PC-3 (cell line): ENCODE measurements around the gene F12. TPM values are rescaled to one million over a fixed set of nuclear protein-coding genes. Genes with fewer than 3 reads are reported as not detected.

Experiments
- ATAC-seq: fragments of 200-7000 bp; cut with Tn5 transposase; 2 replicates; pipeline ENCODE4 v1.9.1; 2020; ENCODE audit warnings: mild to moderate bottlenecking, moderate library complexity
- BruUV-seq: library from RNA; stranded (reverse); fragments of 400-500 nt; replicated peaks from 2 replicates; lab custom pipeline; 2021; lab: Mats Ljungman, UMichigan
- CTCF ChIA-PET: fragments of 300-600 bp; sonication (Branson Sonifier 250); formaldehyde crosslinking; loops from one replicate; lab custom pipeline; 2022; ENCODE audit warnings: antibody characterized with exemption; lab: Charles Lee
- POLR2A ChIA-PET: fragments of 300-600 bp; sonication (Branson Sonifier 250); formaldehyde crosslinking; loops from one replicate; lab custom pipeline; 2022; ENCODE audit warnings: antibody characterized with exemption; ENCODE audit not compliant: unreplicated experiment; lab: Charles Lee
- DNase-seq: peaks from one replicate; pipeline ENCODE4 v3.0.0-alpha.2; 2015
- H2AFZ ChIP-seq: fragments of 300-600 bp; sonication (generic); 2 replicates; pipeline ENCODE4 v1.6.0; 2016; ENCODE audit warnings: antibody characterized with exemption, low read length
- H3F3A ChIP-seq: fragments of 300-600 bp; sonication (generic); one replicate; pipeline ENCODE4 v1.6.0; 2017; ENCODE audit warnings: antibody characterized with exemption, low read length, control low read depth, mild to moderate bottlenecking; ENCODE audit not compliant: unreplicated experiment
- H3K27ac ChIP-seq: fragments of 300-600 bp; sonication (generic); 2 replicates; pipeline ENCODE4 v1.5.1; 2016; ENCODE audit warnings: mild to moderate bottlenecking, low read length
- H3K27me3 ChIP-seq: fragments of 300-600 bp; sonication (generic); 2 replicates; pipeline ENCODE4 v1.6.1; 2016; ENCODE audit warnings: low read length, mixed read lengths
- H3K36me3 ChIP-seq: fragments of 300-600 bp; sonication (generic); 2 replicates; pipeline ENCODE4 v1.6.1; 2016; ENCODE audit warnings: low read depth, mixed run types, low read length, mixed read lengths
- H3K4me1 ChIP-seq: fragments of 300-600 bp; sonication (generic); 2 replicates; pipeline ENCODE4 v1.5.1; 2016; ENCODE audit warnings: low read length; ENCODE audit not compliant: insufficient read depth
- H3K4me2 ChIP-seq: fragments of 300-600 bp; sonication (generic); 2 replicates; pipeline ENCODE4 v1.6.0; 2016; ENCODE audit warnings: low read length
- H3K4me3 ChIP-seq: fragments of 300-600 bp; sonication (generic); 2 replicates; pipeline ENCODE4 v1.5.1; 2016; ENCODE audit warnings: mild to moderate bottlenecking, low read length, mixed read lengths
- H3K79me2 ChIP-seq: fragments of 300-600 bp; sonication (generic); 2 replicates; pipeline ENCODE4 v1.6.1; 2017; ENCODE audit warnings: low read length, mixed read lengths
- H3K9ac ChIP-seq: fragments of 300-600 bp; sonication (generic); 2 replicates; pipeline ENCODE4 v1.6.0; 2016; ENCODE audit warnings: mild to moderate bottlenecking, low read length
- H3K9me2 ChIP-seq: fragments of 300-600 bp; sonication (generic); replicated peaks from 2 replicates; pipeline ENCODE4 v1.6.1; 2016; ENCODE audit warnings: mixed run types, low read length, mixed read lengths
- H3K9me3 ChIP-seq: fragments of 300-600 bp; sonication (generic); 2 replicates; pipeline ENCODE4 v1.6.1; 2016; ENCODE audit warnings: low read length, mixed read lengths
- H4K20me1 ChIP-seq: fragments of 300-600 bp; sonication (generic); 2 replicates; pipeline ENCODE4 v1.6.1; 2016; ENCODE audit warnings: low read length, mixed read lengths
- EZH2 ChIP-seq: fragments of 300-600 bp; sonication (generic); IDR thresholded peaks from one replicate; pipeline ENCODE4 v1.6.1; 2017; ENCODE audit warnings: antibody characterized with exemption, mild to moderate bottlenecking, low read length; ENCODE audit not compliant: unreplicated experiment
- EZH2phosphoT487 ChIP-seq: fragments of 300-600 bp; sonication (generic); IDR thresholded peaks from 2 replicates; pipeline ENCODE4 v1.6.1; 2018; ENCODE audit warnings: mild to moderate bottlenecking, antibody characterized with exemption, low read length, borderline replicate concordance
- intact Hi-C: fragments of 100-400 bp; cut with micrococcal nuclease; formaldehyde crosslinking; loops from 2 replicates; pipeline ENCODE4 v1.9.0; 2023
- total RNA-seq: library from RNA; depleted of rRNA; stranded (reverse); fragments of >200 nt; gene quantifications from 2 replicates; pipeline ENCODE4 v1.2.3, GENCODE V29; 2014
- TF ChIP-seq, protein P1 (sequence below): fragments of 300-600 bp; sonication (generic); conservative IDR thresholded peaks from 2 replicates; pipeline ENCODE4 v1.5.1; 2017; ENCODE audit warnings: antibody characterized with exemption, low read depth, mild to moderate bottlenecking, low read length

The F12 gene
- total RNA-seq, 1 experiment from 2014 or later, result 36.8 TPM

DNA sequence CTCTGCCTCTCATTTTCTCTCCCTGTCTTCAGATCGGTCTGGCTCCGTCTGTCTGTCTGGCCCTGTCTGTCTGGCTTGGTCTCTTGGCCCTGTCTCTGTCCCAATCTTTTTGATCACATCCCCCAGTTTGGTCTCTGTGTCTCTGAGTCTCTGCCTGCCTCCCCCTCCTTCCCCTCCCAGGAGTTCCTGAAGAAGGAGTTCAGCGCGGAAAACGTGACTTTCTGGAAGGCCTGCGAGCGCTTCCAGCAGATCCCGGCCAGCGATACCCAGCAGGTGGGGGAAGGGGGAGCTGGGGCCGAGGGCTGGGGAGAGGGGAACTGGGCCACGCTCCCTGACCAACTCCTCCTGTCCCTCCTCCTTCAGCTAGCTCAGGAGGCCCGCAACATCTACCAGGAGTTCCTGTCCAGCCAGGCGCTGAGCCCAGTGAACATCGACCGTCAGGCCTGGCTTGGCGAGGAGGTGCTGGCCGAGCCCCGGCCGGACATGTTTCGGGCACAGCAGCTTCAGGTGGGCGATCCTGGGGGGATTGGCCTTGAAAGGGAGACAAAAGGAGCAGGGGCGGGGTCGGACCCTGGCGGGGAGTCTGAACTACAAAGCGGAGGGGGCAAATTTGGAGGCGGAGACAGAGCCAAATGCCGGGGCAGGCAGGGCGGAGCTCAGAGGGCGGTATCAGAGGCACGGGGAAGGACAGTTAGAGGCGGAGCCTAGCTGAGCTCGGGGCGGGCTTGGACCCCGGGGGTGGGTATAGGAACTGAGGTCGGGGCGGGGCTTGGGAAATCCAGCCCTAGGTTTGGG lies 42.6 kb downstream of the F12 start:
- POLR2A ChIA-PET, result no interaction called here
- no peak for DNase-seq

GRCh38 chr5:177365845-177366527 lies 43.4 kb downstream of the F12 start:
- intact Hi-C loops, result no loop called here
- Histone ChIP-seq H3K4me3 (no peak overlapping the region), H3K4me2 (no peak overlapping the region), H4K20me1 (no peaks in the 10 kb centered on the region), H3K9me2 (no peaks in the 10 kb centered on the region), H3F3A (no peaks in the 10 kb centered on the region), H3K9ac (no peak overlapping the region), H3K36me3 (no peaks in the 10 kb centered on the region), H2AFZ (no peak overlapping the region), H3K27ac (no peak overlapping the region), H3K4me1 (peaks cover 11% of the 10 kb centered on the region; the same call in 1 of the 2 replicates), H3K79me2 (no peaks in the 10 kb centered on the region), H3K27me3 (no peaks in the 10 kb centered on the region), H3K9me3 (no peaks in the 10 kb centered on the region)
- ATAC-seq (no peak), DNase-seq (no peak)
- CTCF ChIA-PET, result no interaction called here
- POLR2A ChIA-PET, result no interaction called here
- TF ChIP-seq EZH2phosphoT487 (no peak), EZH2 (no peak)
- BruUV-seq, result no TSS peak

More for the DNA sequence above, 42.6 kb downstream of the F12 start:
- no peaks in the 10 kb centered on the region for H3F3A ChIP-seq
- ATAC-seq, result no peak
- H3K9me3 ChIP-seq, result no peaks in the 10 kb centered on the region
- CTCF ChIA-PET, result no interaction called here
- peaks cover 17% of the 10 kb centered on the region for H3K4me1 ChIP-seq
- H3K9ac ChIP-seq, result no peak overlapping the region
- no TSS peak for BruUV-seq
- H3K27ac ChIP-seq, result no peak overlapping the region
- no peaks in the 10 kb centered on the region for H3K79me2 ChIP-seq
- intact Hi-C loops, result no loop called here
- no peak for TF ChIP-seq EZH2
- TF ChIP-seq, protein P1, sequence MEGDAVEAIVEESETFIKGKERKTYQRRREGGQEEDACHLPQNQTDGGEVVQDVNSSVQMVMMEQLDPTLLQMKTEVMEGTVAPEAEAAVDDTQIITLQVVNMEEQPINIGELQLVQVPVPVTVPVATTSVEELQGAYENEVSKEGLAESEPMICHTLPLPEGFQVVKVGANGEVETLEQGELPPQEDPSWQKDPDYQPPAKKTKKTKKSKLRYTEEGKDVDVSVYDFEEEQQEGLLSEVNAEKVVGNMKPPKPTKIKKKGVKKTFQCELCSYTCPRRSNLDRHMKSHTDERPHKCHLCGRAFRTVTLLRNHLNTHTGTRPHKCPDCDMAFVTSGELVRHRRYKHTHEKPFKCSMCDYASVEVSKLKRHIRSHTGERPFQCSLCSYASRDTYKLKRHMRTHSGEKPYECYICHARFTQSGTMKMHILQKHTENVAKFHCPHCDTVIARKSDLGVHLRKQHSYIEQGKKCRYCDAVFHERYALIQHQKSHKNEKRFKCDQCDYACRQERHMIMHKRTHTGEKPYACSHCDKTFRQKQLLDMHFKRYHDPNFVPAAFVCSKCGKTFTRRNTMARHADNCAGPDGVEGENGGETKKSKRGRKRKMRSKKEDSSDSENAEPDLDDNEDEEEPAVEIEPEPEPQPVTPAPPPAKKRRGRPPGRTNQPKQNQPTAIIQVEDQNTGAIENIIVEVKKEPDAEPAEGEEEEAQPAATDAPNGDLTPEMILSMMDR, result no peak
- no peak for TF ChIP-seq EZH2phosphoT487
- no peaks in the 10 kb centered on the region for H3K27me3 ChIP-seq
- no peak overlapping the region for H2AFZ ChIP-seq
- H3K9me2 ChIP-seq, result no peaks in the 10 kb centered on the region
- H4K20me1 ChIP-seq, result no peaks in the 10 kb centered on the region
- H3K4me3 ChIP-seq, result no peak overlapping the region
- no peak overlapping the region for H3K4me2 ChIP-seq
- no peaks in the 10 kb centered on the region for H3K36me3 ChIP-seq

DNA sequence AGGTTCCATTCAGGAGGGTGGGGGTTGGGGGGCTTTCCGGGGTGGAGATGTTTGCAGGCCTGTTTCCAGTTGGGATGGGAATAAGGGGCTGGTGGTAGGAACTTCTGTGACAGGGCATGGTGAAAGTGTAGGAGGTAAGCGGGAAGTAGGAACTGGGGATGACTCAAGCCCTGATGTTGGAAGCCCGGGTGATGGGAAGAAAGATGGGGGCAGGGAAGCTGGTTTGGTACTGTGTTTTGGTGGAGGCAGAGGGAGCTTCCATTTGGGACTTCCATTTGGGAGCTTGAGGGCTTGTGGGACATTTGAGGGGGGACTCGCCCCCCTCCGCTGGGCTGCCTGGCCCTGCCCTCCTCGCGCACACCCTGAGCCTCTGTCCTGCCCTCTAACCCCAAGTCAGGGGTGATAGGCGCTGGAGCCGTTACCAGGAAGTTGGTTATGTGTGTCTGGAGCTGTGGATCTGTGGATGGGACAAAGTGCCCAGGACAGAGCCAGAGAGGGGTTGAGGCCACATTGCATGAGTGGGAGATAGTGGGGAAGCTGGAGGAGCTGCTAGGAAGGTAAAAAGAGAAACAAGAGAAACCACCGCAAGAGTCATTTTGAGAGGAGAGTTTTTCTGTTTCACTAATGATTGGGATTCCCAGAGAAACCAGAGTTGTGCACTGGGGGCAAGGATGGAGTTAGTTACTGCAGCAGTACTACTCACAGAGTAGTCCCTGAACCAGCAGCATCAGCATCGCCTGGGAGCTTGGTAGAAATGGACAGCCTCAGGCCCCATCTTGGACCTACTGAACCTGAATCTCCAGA lies 45.0 kb downstream of the F12 start:
- intact Hi-C loops, result no loop called here

More for the DNA sequence above, 45.0 kb downstream of the F12 start:
- no peaks in the 10 kb centered on the region for H3K36me3 ChIP-seq
- ChIA-PET CTCF (no interaction called here), POLR2A (no interaction called here)
- H3K9ac ChIP-seq, result no peak overlapping the region
- no peaks in the 10 kb centered on the region for H4K20me1 ChIP-seq
- no peaks in the 10 kb centered on the region for H3F3A ChIP-seq
- H3K4me1 ChIP-seq, result peaks cover 11% of the 10 kb centered on the region; the same call in 1 of the 2 replicates
- no peaks in the 10 kb centered on the region for H3K9me2 ChIP-seq
- H3K79me2 ChIP-seq, result no peaks in the 10 kb centered on the region
- TF ChIP-seq, protein P1, result no peak
- TF ChIP-seq EZH2phosphoT487 (no peak), EZH2 (no peak)
- DNase-seq, result no peak
- H2AFZ ChIP-seq, result no peak overlapping the region
- ATAC-seq, result no peak
- H3K4me3 ChIP-seq, result no peak overlapping the region
- no peaks in the 10 kb centered on the region for H3K27me3 ChIP-seq
- no peaks in the 10 kb centered on the region for H3K9me3 ChIP-seq
- no peak overlapping the region for H3K4me2 ChIP-seq
- no TSS peak for BruUV-seq
- no peak overlapping the region for H3K27ac ChIP-seq
